SK-N-SH (cell line): ENCODE results near the gene S1PR3. TPM values are rescaled to one million over a fixed set of nuclear protein-coding genes. Genes with fewer than 3 reads are reported as not detected.

Source experiments
- CTCF ChIA-PET: fragments of 300-600, 350-600 bp; formaldehyde crosslinking; extraction: SDS; loops from one replicate; lab custom pipeline; 2021; lab: Yijun Ruan, JAX
- POLR2A ChIA-PET: fragments of 350-600 bp; sonication (Branson Sonifier 250); formaldehyde crosslinking; extraction: SDS; loops from one replicate; lab custom pipeline; 2020; ENCODE audit warnings: antibody characterized with exemption, inconsistent platforms; lab: Yijun Ruan, JAX
- DNase-seq: peaks from one replicate; pipeline ENCODE4 v3.0.0; 2012
- H2AFZ ChIP-seq: fragments of 200-600 bp; sonication (generic); 2 replicates; pipeline ENCODE4 v1.8.1; 2016; ENCODE audit warnings: antibody characterized with exemption, mild to moderate bottlenecking, low read depth
- H3F3A ChIP-seq: fragments of 200-600 bp; sonication (generic); replicated peaks from 2 replicates; pipeline ENCODE3; 2016; ENCODE audit warnings: antibody characterized with exemption, mild to moderate bottlenecking; ENCODE audit not compliant: insufficient read depth
- H3K27ac ChIP-seq, 2 experiments: fragments of 200-500 bp in 1 of 2; fragments of 200-600 bp in 1 of 2; sonication (Bioruptor generic) in 1 of 2; sonication (generic), shearing (Covaris generic) in 1 of 2; 2 replicates each; pipeline versions ENCODE4 v1.5.1 to v1.6.1; 2014 to 2016; ENCODE audit warnings: low read depth in 2 of 2, inconsistent platforms in 1 of 2, low read length in 1 of 2, mild to moderate bottlenecking in 1 of 2, mixed read lengths in 1 of 2
- H3K27me3 ChIP-seq: fragments of 200-600 bp; sonication (generic), shearing (Covaris generic); 2 replicates; pipeline ENCODE4 v1.6.1; 2016; ENCODE audit warnings: mixed run types; ENCODE audit not compliant: insufficient read depth
- H3K36me3 ChIP-seq, 2 experiments: fragments of 200-500 bp in 1 of 2; fragments of 200-600 bp in 1 of 2; sonication (Bioruptor generic) in 1 of 2; sonication (generic) in 1 of 2; replicated peaks in 1 of 2; 2 replicates each; pipeline versions ENCODE3 to v1.5.1; 2014 to 2016; ENCODE audit warnings: low read length in 1 of 2, mild to moderate bottlenecking in 1 of 2; ENCODE audit not compliant: insufficient read depth in 2 of 2, control insufficient read depth in 1 of 2
- H3K4me1 ChIP-seq, 2 experiments: fragments of 200-500 bp in 1 of 2; fragments of 200-600 bp in 1 of 2; sonication (Bioruptor generic) in 1 of 2; sonication (generic), shearing (Covaris generic) in 1 of 2; 2 replicates each; pipeline versions ENCODE4 v1.5.1 to v1.6.1; 2014 to 2016; ENCODE audit warnings: low read depth in 1 of 2, low read length in 1 of 2, mixed run types in 1 of 2; ENCODE audit not compliant: insufficient read depth in 2 of 2, control insufficient read depth in 1 of 2
- H3K4me2 ChIP-seq: fragments of 200-600 bp; sonication (generic), shearing (Covaris generic); 2 replicates; pipeline ENCODE4 v1.6.1; 2017; ENCODE audit warnings: mixed run types
- H3K4me3 ChIP-seq, 2 experiments: fragments of 200-500 bp in 1 of 2; fragments of 200-600 bp in 1 of 2; sonication (Bioruptor generic) in 1 of 2; sonication (generic), shearing (Covaris generic) in 1 of 2; 2 replicates each; pipeline versions ENCODE4 v1.5.1 to v1.8.1; 2014 to 2016; ENCODE audit warnings: low read depth in 2 of 2, inconsistent platforms in 1 of 2, low read length in 1 of 2, mild to moderate bottlenecking in 1 of 2, mixed read lengths in 1 of 2, moderate library complexity in 1 of 2
- H3K79me2 ChIP-seq: fragments of 200-600 bp; sonication (generic); 2 replicates; pipeline ENCODE4 v1.8.1; 2017; ENCODE audit warnings: mild to moderate bottlenecking; ENCODE audit not compliant: insufficient read depth
- H3K9ac ChIP-seq: fragments of 200-600 bp; sonication (generic); 2 replicates; pipeline ENCODE4 v1.6.1; 2017; ENCODE audit warnings: mixed run types
- H3K9me2 ChIP-seq: fragments of 200-600 bp; sonication (generic); 2 replicates; pipeline ENCODE4 v1.6.1; 2017; ENCODE audit warnings: mixed run types
- H3K9me3 ChIP-seq: fragments of 200-600 bp; sonication (generic); 2 replicates; pipeline ENCODE4 v1.6.1; 2017; ENCODE audit warnings: mixed run types, mild to moderate bottlenecking, moderate library complexity
- H4K20me1 ChIP-seq: fragments of 200-600 bp; sonication (generic); 2 replicates; pipeline ENCODE4 v1.6.1; 2017; ENCODE audit warnings: mild to moderate bottlenecking, mixed run types; ENCODE audit not compliant: insufficient read depth
- ELF1 ChIP-seq: IDR thresholded peaks from 2 replicates; pipeline ENCODE4 v1.4.0; 2012
- EP300 ChIP-seq, 2 experiments: IDR thresholded peaks; 2 replicates each; pipeline versions ENCODE4 v1.4.0 to v1.6.1; 2012; ENCODE audit warnings: borderline replicate concordance in 1 of 2, low read depth in 1 of 2, low read length in 1 of 2
- EZH2phosphoT487 ChIP-seq: fragments of 200-600 bp; sonication (generic); IDR thresholded peaks from 2 replicates; pipeline ENCODE4 v1.6.1; 2017; ENCODE audit warnings: low read depth, mixed run types, mild to moderate bottlenecking, antibody characterized with exemption, moderate library complexity, borderline replicate concordance
- FOXM1 ChIP-seq: IDR thresholded peaks from 2 replicates; pipeline ENCODE4 v1.4.0; 2012; ENCODE audit warnings: low read depth, mild to moderate bottlenecking
- MEF2A ChIP-seq: IDR thresholded peaks from 2 replicates; pipeline ENCODE4 v1.4.0; 2012; ENCODE audit warnings: low read depth, borderline replicate concordance
- MXI1 ChIP-seq: IDR thresholded peaks from 2 replicates; pipeline ENCODE4 v1.6.1; 2012; ENCODE audit warnings: mild to moderate bottlenecking, low read depth, low read length, improper control_type of control experiment
- NFIC ChIP-seq: IDR thresholded peaks from 2 replicates; pipeline ENCODE4 v1.4.0; 2012; ENCODE audit warnings: borderline replicate concordance
- NRF1 ChIP-seq: IDR thresholded peaks from 2 replicates; pipeline ENCODE4 v1.6.1; 2012; ENCODE audit warnings: low read depth, mild to moderate bottlenecking, low read length
- RFX5 ChIP-seq: IDR thresholded peaks from 2 replicates; pipeline ENCODE4 v1.6.1; 2012; ENCODE audit warnings: mild to moderate bottlenecking, improper control_type of control experiment, low read length
- RXRA ChIP-seq: IDR thresholded peaks from 2 replicates; pipeline ENCODE4 v1.4.0; 2012; ENCODE audit warnings: low read depth, mild to moderate bottlenecking, borderline replicate concordance
- SIN3A ChIP-seq: IDR thresholded peaks from 2 replicates; pipeline ENCODE4 v1.6.1; 2012; ENCODE audit warnings: low read depth, mild to moderate bottlenecking, low read length, moderate library complexity, borderline replicate concordance
- SMC3 ChIP-seq: IDR thresholded peaks from 2 replicates; pipeline ENCODE4 v1.6.1; 2012; ENCODE audit warnings: low read depth, low read length, improper control_type of control experiment
- TCF12 ChIP-seq: IDR thresholded peaks from 2 replicates; pipeline ENCODE4 v1.4.0; 2012
- WGBS: methylation state at CpG from one replicate; pipeline ENCODE4 v1.1.6; 2017; ENCODE audit warnings: low lambda C conversion rate; 5-methylcytosine and 5-hydroxymethylcytosine counted together
- polyA plus RNA-seq, 3 experiments: library from polyadenylated mRNA; depleted of rRNA; stranded (reverse); fragments of >200 nt; gene quantifications; 2 replicates each; pipeline ENCODE4 v1.2.3, GENCODE V29; 2012
- TF ChIP-seq, protein P1 (sequence below): IDR thresholded peaks from 2 replicates; pipeline ENCODE4 v1.6.1; 2012; ENCODE audit warnings: mild to moderate bottlenecking, low read depth, low read length, moderate library complexity
- TF ChIP-seq, protein P2 (sequence below): IDR thresholded peaks from 2 replicates; pipeline ENCODE4; 2012
- TF ChIP-seq, protein P3 (sequence below): fragments of 150-350 bp; IDR thresholded peaks from 2 replicates; pipeline ENCODE4 v1.6.1; 2016; ENCODE audit warnings: mild to moderate bottlenecking, low read depth, low read length

The S1PR3 gene
- polyA plus RNA-seq, 1 of the 3 experiments (the other 2 are of a cell fraction) = 2.5 TPM

DNA sequence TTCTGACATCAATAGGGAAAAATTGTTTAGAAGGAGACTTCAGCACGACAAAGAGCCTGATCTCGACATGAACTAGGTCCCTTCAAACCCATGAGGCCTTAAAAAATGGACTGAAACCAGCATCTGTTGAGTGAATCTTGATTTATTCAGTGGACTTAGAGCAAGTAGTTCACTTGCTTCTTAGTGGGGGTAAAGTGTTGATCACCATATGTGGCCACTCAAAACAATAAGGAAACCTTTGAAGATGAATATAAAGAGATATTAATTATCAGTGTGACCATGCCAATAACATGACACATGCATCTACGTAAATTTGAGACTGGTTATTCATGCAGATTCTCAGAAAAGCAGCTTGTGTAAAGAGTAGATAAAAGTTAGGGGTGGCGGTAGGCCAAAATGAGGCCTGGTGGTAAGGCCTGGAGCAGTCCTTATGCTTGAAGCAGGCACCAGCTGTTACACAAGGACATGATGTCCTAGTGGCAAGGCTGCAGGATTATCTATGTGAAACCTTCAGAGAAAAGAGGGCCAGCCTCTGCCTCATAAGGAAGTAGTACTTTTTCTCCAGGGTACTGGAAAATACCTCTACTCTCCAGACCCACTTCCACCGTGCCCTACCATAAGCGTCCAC, 61.3 kb downstream of the S1PR3 start:
- no peaks in the 10 kb centered on the region for H4K20me1 ChIP-seq
- no peaks in the 10 kb centered on the region for H3K9me2 ChIP-seq
- no peaks in the 10 kb centered on the region for H3K9me3 ChIP-seq
- H3K36me3 ChIP-seq = peaks cover 2 to 3% of the 10 kb centered on the region in 2 experiments
- H2AFZ ChIP-seq = no peak overlapping the region
- TF ChIP-seq RXRA = no peak
- no peak for TF ChIP-seq FOXM1
- no peak for TF ChIP-seq EZH2phosphoT487
- no peak for TF ChIP-seq MEF2A
- TF ChIP-seq RFX5 = no peak
- TF ChIP-seq, protein P1, sequence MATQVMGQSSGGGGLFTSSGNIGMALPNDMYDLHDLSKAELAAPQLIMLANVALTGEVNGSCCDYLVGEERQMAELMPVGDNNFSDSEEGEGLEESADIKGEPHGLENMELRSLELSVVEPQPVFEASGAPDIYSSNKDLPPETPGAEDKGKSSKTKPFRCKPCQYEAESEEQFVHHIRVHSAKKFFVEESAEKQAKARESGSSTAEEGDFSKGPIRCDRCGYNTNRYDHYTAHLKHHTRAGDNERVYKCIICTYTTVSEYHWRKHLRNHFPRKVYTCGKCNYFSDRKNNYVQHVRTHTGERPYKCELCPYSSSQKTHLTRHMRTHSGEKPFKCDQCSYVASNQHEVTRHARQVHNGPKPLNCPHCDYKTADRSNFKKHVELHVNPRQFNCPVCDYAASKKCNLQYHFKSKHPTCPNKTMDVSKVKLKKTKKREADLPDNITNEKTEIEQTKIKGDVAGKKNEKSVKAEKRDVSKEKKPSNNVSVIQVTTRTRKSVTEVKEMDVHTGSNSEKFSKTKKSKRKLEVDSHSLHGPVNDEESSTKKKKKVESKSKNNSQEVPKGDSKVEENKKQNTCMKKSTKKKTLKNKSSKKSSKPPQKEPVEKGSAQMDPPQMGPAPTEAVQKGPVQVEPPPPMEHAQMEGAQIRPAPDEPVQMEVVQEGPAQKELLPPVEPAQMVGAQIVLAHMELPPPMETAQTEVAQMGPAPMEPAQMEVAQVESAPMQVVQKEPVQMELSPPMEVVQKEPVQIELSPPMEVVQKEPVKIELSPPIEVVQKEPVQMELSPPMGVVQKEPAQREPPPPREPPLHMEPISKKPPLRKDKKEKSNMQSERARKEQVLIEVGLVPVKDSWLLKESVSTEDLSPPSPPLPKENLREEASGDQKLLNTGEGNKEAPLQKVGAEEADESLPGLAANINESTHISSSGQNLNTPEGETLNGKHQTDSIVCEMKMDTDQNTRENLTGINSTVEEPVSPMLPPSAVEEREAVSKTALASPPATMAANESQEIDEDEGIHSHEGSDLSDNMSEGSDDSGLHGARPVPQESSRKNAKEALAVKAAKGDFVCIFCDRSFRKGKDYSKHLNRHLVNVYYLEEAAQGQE = no peak
- no peak for TF ChIP-seq TCF12
- TF ChIP-seq NFIC = no peak
- TF ChIP-seq, protein P2, sequence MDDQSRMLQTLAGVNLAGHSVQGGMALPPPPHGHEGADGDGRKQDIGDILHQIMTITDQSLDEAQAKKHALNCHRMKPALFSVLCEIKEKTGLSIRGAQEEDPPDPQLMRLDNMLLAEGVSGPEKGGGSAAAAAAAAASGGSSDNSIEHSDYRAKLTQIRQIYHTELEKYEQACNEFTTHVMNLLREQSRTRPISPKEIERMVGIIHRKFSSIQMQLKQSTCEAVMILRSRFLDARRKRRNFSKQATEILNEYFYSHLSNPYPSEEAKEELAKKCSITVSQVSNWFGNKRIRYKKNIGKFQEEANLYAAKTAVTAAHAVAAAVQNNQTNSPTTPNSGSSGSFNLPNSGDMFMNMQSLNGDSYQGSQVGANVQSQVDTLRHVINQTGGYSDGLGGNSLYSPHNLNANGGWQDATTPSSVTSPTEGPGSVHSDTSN = no peak
- no peak for TF ChIP-seq NRF1
- no peak for TF ChIP-seq ELF1
- no peak for TF ChIP-seq SMC3
- TF ChIP-seq, protein P3, sequence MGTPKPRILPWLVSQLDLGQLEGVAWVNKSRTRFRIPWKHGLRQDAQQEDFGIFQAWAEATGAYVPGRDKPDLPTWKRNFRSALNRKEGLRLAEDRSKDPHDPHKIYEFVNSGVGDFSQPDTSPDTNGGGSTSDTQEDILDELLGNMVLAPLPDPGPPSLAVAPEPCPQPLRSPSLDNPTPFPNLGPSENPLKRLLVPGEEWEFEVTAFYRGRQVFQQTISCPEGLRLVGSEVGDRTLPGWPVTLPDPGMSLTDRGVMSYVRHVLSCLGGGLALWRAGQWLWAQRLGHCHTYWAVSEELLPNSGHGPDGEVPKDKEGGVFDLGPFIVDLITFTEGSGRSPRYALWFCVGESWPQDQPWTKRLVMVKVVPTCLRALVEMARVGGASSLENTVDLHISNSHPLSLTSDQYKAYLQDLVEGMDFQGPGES = no peak
- TF ChIP-seq EP300 (IDR thresholded peaks at IDR 0.05; ENCODE audit: borderline replicate concordance in 1 of 2, low read depth in 1 of 2, low read length in 1 of 2) = no peak
- no peak for TF ChIP-seq MXI1
- no peak for TF ChIP-seq SIN3A
- TF ChIP-seq, all 33 proteins: peak for 0
- H3K27ac ChIP-seq = no peak overlapping the region
- H3K4me3 ChIP-seq = no peak overlapping the region
- H3K4me1 ChIP-seq = no peaks in the 10 kb centered on the region
- ChIA-PET CTCF (no interaction called here), POLR2A (no interaction called here)
- H3F3A ChIP-seq = peaks cover 5% of the 10 kb centered on the region
- H3K27me3 ChIP-seq = no peaks in the 10 kb centered on the region
- no peak for DNase-seq
- H3K9ac ChIP-seq = no peak overlapping the region
- H3K79me2 ChIP-seq = no peaks in the 10 kb centered on the region
- WGBS = 83% methylated on average over 6 of the region's 6 CpGs
- no peak overlapping the region for H3K4me2 ChIP-seq
